GM15510 (cell line): Measurements from ENCODE around the gene KLK10.

Experiments
- POLR2A ChIP-seq: IDR thresholded peaks from 3 replicates; pipeline ENCODE4 v1.6.1; 2011; ENCODE audit warnings: borderline replicate concordance; ENCODE audit not compliant: insufficient read length; ENCODE audit errors: extremely low read depth

KLK10 gene, protein sequence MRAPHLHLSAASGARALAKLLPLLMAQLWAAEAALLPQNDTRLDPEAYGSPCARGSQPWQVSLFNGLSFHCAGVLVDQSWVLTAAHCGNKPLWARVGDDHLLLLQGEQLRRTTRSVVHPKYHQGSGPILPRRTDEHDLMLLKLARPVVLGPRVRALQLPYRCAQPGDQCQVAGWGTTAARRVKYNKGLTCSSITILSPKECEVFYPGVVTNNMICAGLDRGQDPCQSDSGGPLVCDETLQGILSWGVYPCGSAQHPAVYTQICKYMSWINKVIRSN

GRCh38 chr19:51019544-51019925, at the start of gene KLK10:
Gene KLK10 (minus strand): TSS chr19:51019709. CDS start chr19:51019130, 579 bp downstream.
- no peak for TF ChIP-seq POLR2A

DNA sequence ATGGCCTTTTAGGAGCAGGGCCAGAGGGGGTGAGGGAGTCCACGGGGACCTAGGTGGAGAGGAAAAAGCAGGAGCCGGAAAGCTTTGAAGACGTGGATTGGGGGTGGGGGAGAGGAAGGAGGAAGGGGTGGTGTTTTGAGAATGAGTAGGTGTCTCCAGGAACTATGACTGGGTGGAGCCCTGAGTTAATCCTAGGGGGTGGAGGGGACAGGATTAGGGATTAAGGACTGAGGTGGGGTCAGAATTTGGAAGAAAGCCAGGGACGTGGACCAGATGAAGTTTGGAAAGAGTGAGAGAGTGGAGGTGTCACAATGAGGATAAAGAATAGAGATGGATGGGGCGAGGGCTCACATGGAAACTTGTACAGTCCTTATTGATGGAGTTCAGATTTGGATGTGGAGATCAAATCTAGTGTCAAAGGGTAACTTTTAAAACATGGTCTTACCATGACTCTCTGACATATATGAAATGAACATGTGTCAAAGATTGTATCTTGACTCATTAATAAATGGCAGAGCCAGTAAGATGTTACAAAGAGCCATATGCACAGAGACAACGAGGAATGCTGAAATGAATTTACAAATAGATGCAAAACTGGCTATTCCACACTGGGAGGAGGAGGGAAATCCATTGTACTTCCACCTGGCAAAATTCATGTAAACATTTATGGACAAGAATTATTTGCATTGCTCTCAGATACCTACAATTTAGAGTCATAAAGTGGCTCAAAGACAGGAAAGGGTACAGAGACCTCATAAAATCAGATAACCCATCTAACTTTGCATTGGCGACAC, 47.1 kb upstream of the KLK10 start:
- TF ChIP-seq POLR2A = no peak

- TF ChIP-seq POLR2A = no peak
Measured at GRCh38 chr19:51065221-51065960, 45.9 kb upstream of the KLK10 start.

GRCh38 chr19:51064534-51065220, 45.2 kb upstream of the KLK10 start, which contains the start of gene KLK13:
Gene KLK13 (minus strand): TSS chr19:51065092. CDS start chr19:51065067, 25 bp downstream.
- no peak for TF ChIP-seq POLR2A

- TF ChIP-seq POLR2A = no peak
Measured at GRCh38 chr19:51063664-51064063, 44.2 kb upstream of the KLK10 start.

- no peak for TF ChIP-seq POLR2A
Measured at GRCh38 chr19:51060973-51061372, 41.5 kb upstream of the KLK10 start.

- TF ChIP-seq POLR2A = no peak
Measured at GRCh38 chr19:51060336-51060735, 40.8 kb upstream of the KLK10 start.

GRCh38 chr19:51059715-51060114, 40.2 kb upstream of the KLK10 start:
- no peak for TF ChIP-seq POLR2A

GRCh38 chr19:51055866-51056265, 36.4 kb upstream of the KLK10 start:
- TF ChIP-seq POLR2A = no peak

DNA sequence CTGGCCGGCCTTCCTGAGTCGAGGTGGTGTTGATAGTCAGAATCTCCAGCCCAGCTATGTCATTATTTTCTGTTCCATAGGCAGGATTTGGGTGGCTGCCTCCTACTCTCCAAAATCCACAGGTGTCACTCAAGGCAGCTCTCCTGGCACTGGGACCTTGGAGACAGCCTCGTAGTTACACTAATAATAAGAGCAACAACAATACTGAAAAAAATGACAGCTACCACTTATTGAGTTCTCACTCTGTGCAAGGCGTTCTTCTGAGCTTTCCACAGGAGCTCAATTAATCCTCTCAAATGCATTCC, 27.5 kb upstream of the KLK10 start:
- TF ChIP-seq POLR2A = no peak

- TF ChIP-seq POLR2A = no peak
Measured at GRCh38 chr19:51044327-51044726, 24.8 kb upstream of the KLK10 start.

GRCh38 chr19:51043497-51043896, 24.0 kb upstream of the KLK10 start:
- no peak for TF ChIP-seq POLR2A

GRCh38 chr19:51040151-51040550, 20.6 kb upstream of the KLK10 start:
- no peak for TF ChIP-seq POLR2A

DNA sequence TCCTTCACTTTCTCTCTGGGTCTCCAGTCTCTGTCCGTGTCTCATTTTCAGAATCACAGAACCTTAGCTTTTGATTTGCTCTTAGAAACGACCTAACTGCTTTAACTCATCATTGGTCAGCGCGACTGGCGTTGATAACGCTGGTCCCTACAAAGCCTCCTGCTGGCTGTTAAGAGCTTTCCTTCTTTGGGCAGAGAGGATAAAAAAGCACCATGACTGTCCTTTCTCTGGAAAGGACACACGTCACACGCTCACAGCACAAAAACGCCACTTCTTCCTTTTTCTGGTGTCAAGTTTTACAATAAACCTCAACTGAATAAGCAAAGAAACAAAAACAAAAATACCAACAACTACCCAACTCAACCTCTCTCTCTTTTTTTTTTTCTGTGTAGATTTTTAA, 17.0 kb upstream of the KLK10 start:
- TF ChIP-seq POLR2A = no peak

GRCh38 chr19:51034704-51035103, 15.2 kb upstream of the KLK10 start, which contains the start of gene KLK12:
Gene KLK12 (minus strand): TSS chr19:51035002. CDS start chr19:51034621, 381 bp downstream.
- TF ChIP-seq POLR2A = no peak
